ENCODE results near the gene CD99. TPM values are rescaled to one million over a fixed set of nuclear protein-coding genes. Genes with fewer than 3 reads are reported as not detected.

Gene CD99
- total RNA-seq, 1 experiment from 2014 or later = 92.1 TPM

GRCh38 chrX:2712428-2712827, 21.3 kb downstream of the CD99 start:
- no peaks in the 10 kb centered on the region for H3K23me2 ChIP-seq (ENCODE audit: insufficient read length, low read depth, low read length, poor library complexity, severe bottlenecking)
- H3K9me3 ChIP-seq (ENCODE audit: control insufficient read depth, low read depth, low read length) = no peaks in the 10 kb centered on the region
- H3K27ac ChIP-seq (ENCODE audit: insufficient read length, low read depth, low read length) = no peak overlapping the region
- Mint-ChIP-seq H3K27me3 (ENCODE audit: low read depth) (no peaks in the 10 kb centered on the region; the same call in 1 of the 2 replicates), H3K36me3 (ENCODE audit: insufficient read depth in 1 of 3, low read depth in 3 of 3) (peaks cover 9 to 16% (median 16%) of the 10 kb centered on the region in 3 experiments; a peak in 6 of 7 replicates), H3K4me3 (no peak overlapping the region), H3K27ac (no peak overlapping the region), H3K9me3 (no peaks in the 10 kb centered on the region; a peak in 2 of 5 replicates), H3K4me1 (peaks cover 32% of the 10 kb centered on the region in 2 experiments)
- no peak overlapping the region for H2BK20ac ChIP-seq (ENCODE audit: low read depth, low read length, poor library complexity, severe bottlenecking)
- H3K4me1 ChIP-seq (ENCODE audit: insufficient read depth, low read length) = peaks cover 12% of the 10 kb centered on the region; the same call in 1 of the 2 replicates
- H4K20me1 ChIP-seq (ENCODE audit: control insufficient read depth, insufficient read depth, insufficient read length) = no peaks in the 10 kb centered on the region
- H3T11ph ChIP-seq (ENCODE audit: low read length) = no peak overlapping the region
- H2AK5ac ChIP-seq (ENCODE audit: insufficient read length, low read length) = no peak overlapping the region
- no peak overlapping the region for H3K4ac ChIP-seq (ENCODE audit: low read depth, low read length)
- no peak overlapping the region for H3K9ac ChIP-seq (ENCODE audit: extremely low read depth, insufficient read length, low read length)
- no peak overlapping the region for H4K5ac ChIP-seq (ENCODE audit: insufficient read length, low read depth, low read length)
- H2BK15ac ChIP-seq (ENCODE audit: low read depth, low read length) = no peak overlapping the region
- no peaks in the 10 kb centered on the region for H3K79me1 ChIP-seq (ENCODE audit: insufficient read depth, low read depth, low read length, poor library complexity, severe bottlenecking)
- H3K27me3 ChIP-seq (ENCODE audit: insufficient read depth, low read length) = no peaks in the 10 kb centered on the region
- TF ChIP-seq CTCF (conservative IDR thresholded peaks at IDR 0.05) = no peak
- no peak overlapping the region for H2BK120ac ChIP-seq (ENCODE audit: low read depth, low read length, poor library complexity, severe bottlenecking)
- no peak overlapping the region for H4K8ac ChIP-seq (replicated peaks; ENCODE audit: insufficient read length, low read depth, low read length)
- no peak overlapping the region for H3K23ac ChIP-seq (ENCODE audit: insufficient read length, low read depth, low read length)
- no peak overlapping the region for H2BK5ac ChIP-seq (ENCODE audit: insufficient read length, low read length)
- H3K14ac ChIP-seq (ENCODE audit: insufficient read depth, low read length) = no peak overlapping the region
- no peak overlapping the region for H2AFZ ChIP-seq (ENCODE audit: low read length)
- no CpG with 5 or more reads among the region's 9 CpGs for WGBS (ENCODE audit: extremely low coverage, insufficient read length, low lambda C conversion rate)
- H3K56ac ChIP-seq (ENCODE audit: insufficient read length, low read depth, low read length) = no peak overlapping the region
- H4K91ac ChIP-seq (ENCODE audit: insufficient read length, low read depth, low read length) = no peak overlapping the region
- no peak overlapping the region for H3K18ac ChIP-seq (ENCODE audit: insufficient read length, low read depth, low read length)
- H3K79me2 ChIP-seq (ENCODE audit: insufficient read depth, low read length) = no peaks in the 10 kb centered on the region
- no peak overlapping the region for H2BK12ac ChIP-seq (ENCODE audit: insufficient read length, low read depth, low read length)
- H3K4me2 ChIP-seq (ENCODE audit: insufficient read depth, insufficient read length, low read length) = no peak overlapping the region
- DNase-seq = no peak
